ENCODE results near the gene BCAS3.

The BCAS3 gene

DNA sequence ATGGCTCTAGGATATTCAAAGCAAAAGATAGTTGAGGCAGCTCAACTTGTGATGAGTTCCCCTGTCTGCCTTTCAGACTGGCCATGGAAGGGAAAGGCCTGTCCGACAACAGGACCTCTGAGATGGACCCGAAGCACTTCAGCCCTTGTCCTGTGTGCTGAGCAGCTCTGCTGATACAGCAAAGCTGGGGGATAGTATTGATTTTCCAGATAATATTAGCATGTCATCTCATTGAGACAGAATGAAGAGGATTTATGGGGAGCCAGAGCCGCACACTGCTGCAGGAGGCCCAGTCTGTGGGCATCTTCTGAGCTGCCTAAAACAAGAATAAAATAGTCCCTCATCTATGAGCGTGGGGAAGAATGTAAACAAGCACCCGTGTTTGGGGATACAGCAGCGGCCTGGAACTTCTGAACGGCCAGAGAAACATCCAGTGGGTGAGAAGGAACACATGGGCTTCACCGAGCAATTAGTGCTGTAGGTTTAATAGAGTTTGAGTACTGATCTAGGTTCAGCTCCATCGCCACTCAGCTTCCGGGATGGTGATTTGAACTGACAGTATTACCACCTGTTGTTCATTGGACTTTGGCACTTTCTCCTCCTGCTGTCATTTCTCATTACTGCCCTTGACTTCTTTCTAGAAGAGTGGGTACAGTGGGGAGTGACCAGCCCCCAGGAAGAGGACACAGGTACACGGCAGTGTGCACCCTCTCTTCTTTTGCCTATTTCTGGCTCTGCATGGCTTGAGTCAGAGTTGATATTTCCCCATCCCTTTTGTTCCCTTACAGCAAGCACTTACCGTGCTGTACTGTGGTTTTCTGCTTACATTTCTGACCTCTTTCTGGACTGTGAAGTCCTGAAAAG is 625.5 kb downstream of the BCAS3 start:
- H3K4me3 ChIP-seq (ENCODE audit: low read length) = no peak overlapping the region
- DNase-seq (ENCODE audit: low read depth) = no peak
- TF ChIP-seq, protein P1, sequence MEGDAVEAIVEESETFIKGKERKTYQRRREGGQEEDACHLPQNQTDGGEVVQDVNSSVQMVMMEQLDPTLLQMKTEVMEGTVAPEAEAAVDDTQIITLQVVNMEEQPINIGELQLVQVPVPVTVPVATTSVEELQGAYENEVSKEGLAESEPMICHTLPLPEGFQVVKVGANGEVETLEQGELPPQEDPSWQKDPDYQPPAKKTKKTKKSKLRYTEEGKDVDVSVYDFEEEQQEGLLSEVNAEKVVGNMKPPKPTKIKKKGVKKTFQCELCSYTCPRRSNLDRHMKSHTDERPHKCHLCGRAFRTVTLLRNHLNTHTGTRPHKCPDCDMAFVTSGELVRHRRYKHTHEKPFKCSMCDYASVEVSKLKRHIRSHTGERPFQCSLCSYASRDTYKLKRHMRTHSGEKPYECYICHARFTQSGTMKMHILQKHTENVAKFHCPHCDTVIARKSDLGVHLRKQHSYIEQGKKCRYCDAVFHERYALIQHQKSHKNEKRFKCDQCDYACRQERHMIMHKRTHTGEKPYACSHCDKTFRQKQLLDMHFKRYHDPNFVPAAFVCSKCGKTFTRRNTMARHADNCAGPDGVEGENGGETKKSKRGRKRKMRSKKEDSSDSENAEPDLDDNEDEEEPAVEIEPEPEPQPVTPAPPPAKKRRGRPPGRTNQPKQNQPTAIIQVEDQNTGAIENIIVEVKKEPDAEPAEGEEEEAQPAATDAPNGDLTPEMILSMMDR (conservative IDR thresholded peaks at IDR 0.05; ENCODE audit: low read depth, low read length) = no peak

DNA sequence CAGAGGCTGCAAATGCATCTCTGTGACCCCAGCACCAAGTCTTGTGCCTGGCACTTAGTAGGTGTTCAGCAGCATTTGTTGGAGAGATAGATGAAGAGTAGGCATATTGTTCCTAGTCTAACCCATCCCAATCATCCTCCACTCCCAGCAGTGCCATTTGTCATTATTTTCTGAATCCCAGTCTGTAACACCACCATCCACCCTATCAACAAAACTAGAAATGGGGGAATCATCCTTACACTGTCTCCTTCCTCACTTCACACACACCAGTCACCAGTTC is 626.1 kb downstream of the BCAS3 start:
- TF ChIP-seq, protein P1 (conservative IDR thresholded peaks at IDR 0.05; ENCODE audit: low read depth, low read length) = no peak
- no peak overlapping the region for H3K4me3 ChIP-seq (ENCODE audit: low read length)
- no peak for DNase-seq (ENCODE audit: low read depth)

DNA sequence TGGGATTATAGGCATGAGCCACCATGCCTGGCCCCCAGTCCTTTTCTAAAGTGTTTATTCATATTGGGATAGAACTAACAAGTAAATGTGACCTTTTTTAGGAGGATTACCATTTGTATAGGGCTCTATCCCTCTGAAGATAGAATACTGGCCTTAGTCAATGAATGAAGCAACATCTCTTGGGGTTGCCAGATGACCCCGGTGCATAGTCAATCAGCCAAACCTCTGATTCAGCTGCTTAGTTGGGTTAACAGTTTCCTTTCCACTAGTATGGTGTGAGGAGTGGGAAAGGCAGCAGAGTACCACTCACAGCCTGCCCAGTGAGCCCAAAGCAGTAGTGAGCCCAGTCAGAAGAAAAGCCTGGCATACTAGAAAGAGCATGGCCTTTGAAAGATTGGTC is 627.4 kb downstream of the BCAS3 start:
- no peak for DNase-seq (ENCODE audit: low read depth)
- TF ChIP-seq, protein P1 (conservative IDR thresholded peaks at IDR 0.05; ENCODE audit: low read depth, low read length) = no peak
- H3K4me3 ChIP-seq (ENCODE audit: low read length) = no peak overlapping the region

GRCh38 chr17:61306003-61306402 is 628.4 kb downstream of the BCAS3 start:
- TF ChIP-seq, protein P1 (conservative IDR thresholded peaks at IDR 0.05; ENCODE audit: low read depth, low read length) = no peak
- no peak overlapping the region for H3K4me3 ChIP-seq (ENCODE audit: low read length)

GRCh38 chr17:61307905-61308886 is 630.5 kb downstream of the BCAS3 start:
- DNase-seq (ENCODE audit: low read depth) = peak; percentile 50
- H3K4me3 ChIP-seq (ENCODE audit: low read length) = no peak overlapping the region
- TF ChIP-seq, protein P1 (conservative IDR thresholded peaks at IDR 0.05; ENCODE audit: low read depth, low read length) = no peak

More at GRCh38 chr17:61306003-61306402, 628.4 kb downstream of the BCAS3 start:
- DNase-seq (ENCODE audit: low read depth) = no peak

- H3K4me3 ChIP-seq (ENCODE audit: low read length) = no peak overlapping the region
- DNase-seq (ENCODE audit: low read depth) = no peak
- TF ChIP-seq, protein P1 (conservative IDR thresholded peaks at IDR 0.05; ENCODE audit: low read depth, low read length) = peak; percentile 2
These were observed 632.0 kb downstream of the BCAS3 start for GRCh38 chr17:61309362-61310256.
